K562 (cell line): Measurements from ENCODE around the gene MYEF2. TPM values are rescaled to one million over a fixed set of nuclear protein-coding genes. Genes with fewer than 3 reads are reported as not detected.

Source experiments
- ATAC-seq: fragments of 200-7000 bp; cut with Tn5 transposase; 3 replicates; pipeline ENCODE4 v1.9.1; 2020; ENCODE audit warnings: moderate library complexity
- BruUV-seq: library from RNA; stranded (reverse); fragments of 400-500 nt; replicated peaks from 2 replicates; lab custom pipeline; 2021; lab: Mats Ljungman, UMichigan
- CTCF ChIA-PET: fragments of 300-600 bp; formaldehyde crosslinking; extraction: SDS; loops from one replicate; lab custom pipeline; 2021; ENCODE audit warnings: low intra/inter-chr PET ratio; lab: Yijun Ruan, JAX
- POLR2A ChIA-PET: fragments of 300-600, 350-650 bp; sonication (Branson Sonifier 250); formaldehyde crosslinking; extraction: SDS; loops from one replicate; lab custom pipeline; 2021; ENCODE audit warnings: antibody characterized with exemption, inconsistent platforms; lab: Yijun Ruan, JAX
- DNase-seq, 4 experiments: peaks; one replicate each; pipeline versions ENCODE4 v3.0.0 to v3.0.0-alpha.2; 2011 to 2018; ENCODE audit warnings: low spot score in 3 of 4, mixed read lengths in 3 of 4; ENCODE audit errors: extremely low read depth in 1 of 4
- FAIRE-seq: peaks from 2 replicates; lab custom pipeline; 2011; peaks lifted over from hg19 to GRCh38; lab: Jason Lieb, UNC
- H2AFZ ChIP-seq: 2 replicates; pipeline ENCODE4 v1.6.0; 2011; ENCODE audit warnings: low read depth, low read length, control low read depth, inconsistent platforms
- H3K27ac ChIP-seq: fragments of 200-600 bp; 3 replicates; pipeline ENCODE4 v1.8.0; 2011; ENCODE audit warnings: low read depth, mild to moderate bottlenecking, control low read depth, inconsistent platforms, low read length, moderate library complexity, mixed read lengths; ENCODE audit errors: extremely low read depth
- H3K27me3 ChIP-seq, 2 experiments: fragments of 300-600 bp in 1 of 2; 2 replicates in 1 of 2; 3 replicates in 1 of 2; pipeline versions ENCODE4 v1.6.0 to v1.8.0; 2011; ENCODE audit warnings: inconsistent platforms in 2 of 2, low read length in 2 of 2, mild to moderate bottlenecking in 1 of 2, mixed read lengths in 1 of 2, moderate library complexity in 1 of 2; ENCODE audit not compliant: control insufficient read depth in 2 of 2, insufficient read depth in 2 of 2
- H3K36me3 ChIP-seq: fragments of 300-600 bp; 3 replicates; pipeline ENCODE4 v1.8.0; 2011; ENCODE audit warnings: mild to moderate bottlenecking, low read length, inconsistent platforms; ENCODE audit not compliant: control insufficient read depth, insufficient read depth
- H3K4me1 ChIP-seq, 2 experiments: fragments of 200-600 bp in 1 of 2; replicated peaks in 1 of 2; 2 replicates in 1 of 2; 3 replicates in 1 of 2; pipeline versions ENCODE4 v1.5.1 to v1.8.0; 2011; ENCODE audit warnings: inconsistent platforms in 2 of 2, low read length in 2 of 2, mild to moderate bottlenecking in 1 of 2, mixed read lengths in 1 of 2, moderate library complexity in 1 of 2; ENCODE audit not compliant: control insufficient read depth in 2 of 2, insufficient read depth in 2 of 2
- H3K4me2 ChIP-seq: 2 replicates; pipeline ENCODE4 v1.6.1; 2011; ENCODE audit warnings: low read length, control low read depth, inconsistent platforms, mixed read lengths; ENCODE audit not compliant: insufficient read depth
- H3K4me3 ChIP-seq: fragments of 200-600 bp; sonication (generic), shearing (Covaris generic); 2 replicates; pipeline ENCODE4 v1.5.1; 2016; ENCODE audit warnings: control low read depth, inconsistent platforms
- H3K79me2 ChIP-seq: fragments of 200-600 bp; 3 replicates; pipeline ENCODE4 v1.8.0; 2011; ENCODE audit warnings: low read length, inconsistent platforms; ENCODE audit not compliant: control insufficient read depth, insufficient read depth
- H3K9ac ChIP-seq, 2 experiments: 2 replicates each; pipeline versions ENCODE4 v1.6.0 to v1.6.1; 2011; ENCODE audit warnings: low read depth in 2 of 2, low read length in 2 of 2, control low read depth in 1 of 2, inconsistent platforms in 1 of 2, mild to moderate bottlenecking in 1 of 2, mixed read lengths in 1 of 2; ENCODE audit not compliant: insufficient read depth in 1 of 2
- H3K9me1 ChIP-seq: one replicate; pipeline ENCODE4 v1.6.0; 2011; ENCODE audit warnings: inconsistent platforms, mild to moderate bottlenecking, low read length, moderate library complexity; ENCODE audit not compliant: control insufficient read depth, insufficient read depth
- H3K9me3 ChIP-seq: replicated peaks from 2 replicates; pipeline ENCODE4 v1.5.1; 2011; ENCODE audit warnings: low read depth, low read length, inconsistent platforms; ENCODE audit not compliant: control insufficient read depth, insufficient read depth
- H4K20me1 ChIP-seq: replicated peaks from 2 replicates; pipeline ENCODE4 v1.6.1; 2011; ENCODE audit warnings: low read length, inconsistent platforms, mixed read lengths; ENCODE audit not compliant: control insufficient read depth, insufficient read depth
- CTBP1 ChIP-seq: fragments of 450-650 bp; IDR thresholded peaks from 2 replicates; pipeline ENCODE4 v1.6.1; 2016; ENCODE audit warnings: borderline replicate concordance
- ELF4 ChIP-seq: fragments of 450-650 bp; formaldehyde crosslinking; IDR thresholded peaks from 2 replicates; pipeline ENCODE4 v1.4.0; 2022; ENCODE audit warnings: missing genetic modification characterization
- HDAC1 ChIP-seq, 2 experiments: fragments of 450-650 bp; IDR thresholded peaks; 2 replicates each; pipeline ENCODE4 v1.6.1; 2016 to 2017; ENCODE audit warnings: inconsistent platforms in 1 of 2, mild to moderate bottlenecking in 1 of 2, moderate library complexity in 1 of 2
- MITF ChIP-seq: IDR thresholded peaks from 2 replicates; pipeline ENCODE4 v1.6.1; 2014; ENCODE audit warnings: antibody characterized with exemption
- PCBP1 ChIP-seq: fragments of 200-400 bp; formaldehyde crosslinking; IDR thresholded peaks from 2 replicates; pipeline ENCODE4 v1.6.1; 2018; ENCODE audit warnings: mild to moderate bottlenecking, low read depth, low read length; ENCODE audit not compliant: poor library complexity, severe bottlenecking
- SAFB ChIP-seq: fragments of 200-400 bp; formaldehyde crosslinking; IDR thresholded peaks from 2 replicates; pipeline ENCODE4 v1.6.1; 2017; ENCODE audit warnings: low read depth, low read length, borderline replicate concordance
- SP1 ChIP-seq: sonication (generic); formaldehyde crosslinking; IDR thresholded peaks from 2 replicates; pipeline ENCODE4 v1.8.1; 2022; ENCODE audit warnings: mild to moderate bottlenecking, missing genetic modification reagents
- SRSF7 ChIP-seq: fragments of 200-400 bp; formaldehyde crosslinking; optimal IDR thresholded peaks from 2 replicates; pipeline ENCODE3; 2017; ENCODE audit warnings: mild to moderate bottlenecking, low read depth, low read length
- TEAD1 ChIP-seq, 2 experiments: fragments of 450-650 bp in 1 of 2; sonication (generic) in 1 of 2; formaldehyde crosslinking; IDR thresholded peaks; 2 replicates each; pipeline versions ENCODE4 v1.4.0 to v1.8.0; 2020 to 2022; ENCODE audit warnings: mild to moderate bottlenecking in 2 of 2, missing genetic modification reagents in 1 of 2
- ZNF165 ChIP-seq: fragments of 250-450 bp; sonication (Bioruptor Pico); IDR thresholded peaks from 2 replicates; pipeline ENCODE4 v1.4.0; 2020; ENCODE audit warnings: borderline replicate concordance
- ZNF41 ChIP-seq: fragments of 250-450 bp; sonication (Bioruptor Pico); conservative IDR thresholded peaks from 2 replicates; pipeline ENCODE4 v1.4.0; 2020; ENCODE audit warnings: mild to moderate bottlenecking
- ZNF589 ChIP-seq: fragments of 200-800 bp; sonication (Bioruptor generic); IDR thresholded peaks from 2 replicates; pipeline ENCODE4 v1.6.1; 2016; ENCODE audit warnings: low read depth, missing genetic modification characterization, missing compliant biosample characterization
- WGBS: fragments of 100-300 bp; shearing (Covaris generic); methylation state at CpG from one replicate; pipeline ENCODE4 v1.1.6; 2016; ENCODE audit warnings: low coverage, mixed read lengths; ENCODE audit not compliant: insufficient coverage; ENCODE audit errors: missing lambda C conversion rate; 5-methylcytosine and 5-hydroxymethylcytosine counted together
- in situ Hi-C: fragments of 300-500 bp; cut with MboI; formaldehyde crosslinking; loops from 4 replicates; pipeline ENCODE4 v1.15.0; 2018; ENCODE audit warnings: inconsistent platforms, mixed read lengths
- intact Hi-C: fragments of 100-400 bp; cut with micrococcal nuclease; formaldehyde crosslinking; loops from 2 replicates; pipeline ENCODE4 v1.14.2; 2022
- polyA plus RNA-seq, 8 experiments: library from polyadenylated mRNA; depleted of rRNA in 4 of 8; stranded (reverse) in 5 of 8; unstranded in 3 of 8; fragments of >200 nt; fragmentation: Nextera tagmentation in 2 of 8; fragmentation: Illumina TruSeq in 1 of 8; extraction: Ambion mirVana in 2 of 8; extraction: Trizol in 1 of 8; gene quantifications; 2 replicates each; pipeline versions ENCODE4 v1.2.1 to v1.2.3, GENCODE V29; 2011 to 2014; ENCODE audit warnings: inconsistent platforms in 1 of 8, missing spikeins in 1 of 8
- total RNA-seq, 7 experiments: library from RNA; depleted of rRNA in 6 of 7; stranded (reverse); fragments of >200 nt in 6 of 7; fragmentation: Illumina TruSeq in 2 of 7; extraction: Trizol in 2 of 7; gene quantifications; 2 replicates each; pipeline versions ENCODE4 v1.2.1 to v1.2.3, GENCODE V29; 2011 to 2021; ENCODE audit warnings: low replicate concordance in 1 of 7
- TF ChIP-seq, protein P1 (sequence below): sonication (generic); IDR thresholded peaks from 2 replicates; pipeline ENCODE4 v1.6.1; 2016

Gene MYEF2
- total and polyA plus RNA-seq, 9 of the 15 experiments (the other 6 are each of a cell fraction or from before 2014, with no cell fraction given), result 0.03 to 0.82 (median 0.19) TPM

GRCh38 chr15:48176112-48176511 lies 2.0 kb downstream of the MYEF2 start:
- no peak overlapping the region for H3K27ac ChIP-seq

More at GRCh38 chr15:48176112-48176511, 2.0 kb downstream of the MYEF2 start:
- DNase-seq, result no peak
- Histone ChIP-seq H3K36me3 (no peaks in the 10 kb centered on the region), H2AFZ (no peak overlapping the region), H3K9me1 (no peaks in the 10 kb centered on the region), H3K27me3 (no peaks in the 10 kb centered on the region), H4K20me1 (no peaks in the 10 kb centered on the region), H3K4me3 (no peak overlapping the region), H3K4me1 (peaks cover 0 to 6% of the 10 kb centered on the region in 2 experiments; a peak in 2 of 5 replicates), H3K4me2 (no peak overlapping the region), H3K9ac (no peak overlapping the region), H3K9me3 (no peaks in the 10 kb centered on the region), H3K79me2 (no peaks in the 10 kb centered on the region)
- POLR2A ChIA-PET, result no interaction called here
- intact Hi-C loops, result no loop called here
- no peak for ATAC-seq
- FAIRE-seq, result no peak
- WGBS, result 0% methylated on average over 4 of the region's 4 CpGs
- TF ChIP-seq PCBP1 (no peak), SP1 (CRISPR knock-in tag) (no peak), ZNF41 (CRISPR knock-in tag) (no peak), MITF (no peak), ZNF589 (CRISPR knock-in tag) (no peak), HDAC1 (IDR thresholded peaks at IDR 0.05) (no peak), SRSF7 (no peak), SAFB (no peak), CTBP1 (no peak), TEAD1 (CRISPR knock-in tag; IDR thresholded peaks at IDR 0.05) (no peak), ZNF165 (no peak), ELF4 (CRISPR knock-in tag) (no peak)
- TF ChIP-seq, protein P1, sequence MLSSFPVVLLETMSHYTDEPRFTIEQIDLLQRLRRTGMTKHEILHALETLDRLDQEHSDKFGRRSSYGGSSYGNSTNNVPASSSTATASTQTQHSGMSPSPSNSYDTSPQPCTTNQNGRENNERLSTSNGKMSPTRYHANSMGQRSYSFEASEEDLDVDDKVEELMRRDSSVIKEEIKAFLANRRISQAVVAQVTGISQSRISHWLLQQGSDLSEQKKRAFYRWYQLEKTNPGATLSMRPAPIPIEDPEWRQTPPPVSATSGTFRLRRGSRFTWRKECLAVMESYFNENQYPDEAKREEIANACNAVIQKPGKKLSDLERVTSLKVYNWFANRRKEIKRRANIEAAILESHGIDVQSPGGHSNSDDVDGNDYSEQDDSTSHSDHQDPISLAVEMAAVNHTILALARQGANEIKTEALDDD, result no peak
- BruUV-seq, result no TSS peak
- CTCF ChIA-PET, result no interaction called here
- in situ Hi-C loops, result no loop called here
